ENCODE data around the gene HOXD4.

HOXD4 gene

GRCh38 chr2:176109192-176109901, 42.0 kb upstream of the HOXD4 start:
- no peak for TF ChIP-seq EZH2phosphoT487 (IDR thresholded peaks at IDR 0.05; ENCODE audit: low read depth)
- TF ChIP-seq CTCF (IDR thresholded peaks at IDR 0.05; ENCODE audit: low read depth, low read length) = no peak
- Histone ChIP-seq H3K4me1 (ENCODE audit: low read length) (peaks cover 26% of the 10 kb centered on the region), H3K9me3 (ENCODE audit: insufficient read depth, low read length) (no peaks in the 10 kb centered on the region), H2AFZ (ENCODE audit: low read depth, low read length) (no peak overlapping the region), H4K20me1 (ENCODE audit: insufficient read depth, low read length) (no peaks in the 10 kb centered on the region), H3K36me3 (replicated peaks; ENCODE audit: low read depth, low read length) (no peaks in the 10 kb centered on the region), H3K27me3 (ENCODE audit: low read depth, low read length) (no peaks in the 10 kb centered on the region), H3K79me2 (ENCODE audit: low read length) (no peaks in the 10 kb centered on the region), H3K9ac (ENCODE audit: low read length) (no peak overlapping the region), H3K4me2 (ENCODE audit: low read length) (no peak overlapping the region), H3K27ac (ENCODE audit: low read length) (no peak overlapping the region), H3K4me3 (ENCODE audit: low read length) (no peak overlapping the region)

GRCh38 chr2:176109946-176110345, 41.4 kb upstream of the HOXD4 start:
- no peak overlapping the region for H3K9ac ChIP-seq (ENCODE audit: low read length)
- no peak overlapping the region for H3K4me3 ChIP-seq (ENCODE audit: low read length)
- H3K4me1 ChIP-seq (ENCODE audit: low read length) = peaks cover 22% of the 10 kb centered on the region
- no peaks in the 10 kb centered on the region for H3K9me3 ChIP-seq (ENCODE audit: insufficient read depth, low read length)
- TF ChIP-seq CTCF (IDR thresholded peaks at IDR 0.05; ENCODE audit: low read depth, low read length) (no peak), EZH2phosphoT487 (IDR thresholded peaks at IDR 0.05; ENCODE audit: low read depth) (no peak)
- H3K27ac ChIP-seq (ENCODE audit: low read length) = no peak overlapping the region
- H4K20me1 ChIP-seq (ENCODE audit: insufficient read depth, low read length) = no peaks in the 10 kb centered on the region
- no peaks in the 10 kb centered on the region for H3K27me3 ChIP-seq (ENCODE audit: low read depth, low read length)
- no peak overlapping the region for H2AFZ ChIP-seq (ENCODE audit: low read depth, low read length)
- no peaks in the 10 kb centered on the region for H3K79me2 ChIP-seq (ENCODE audit: low read length)
- H3K4me2 ChIP-seq (ENCODE audit: low read length) = peak overlapping the region; percentile 59; the same call in 1 of the 2 replicates
- H3K36me3 ChIP-seq (replicated peaks; ENCODE audit: low read depth, low read length) = no peaks in the 10 kb centered on the region

- H3K4me1 ChIP-seq (ENCODE audit: low read length) = peaks cover 22% of the 10 kb centered on the region
- no peaks in the 10 kb centered on the region for H3K36me3 ChIP-seq (replicated peaks; ENCODE audit: low read depth, low read length)
- no peaks in the 10 kb centered on the region for H4K20me1 ChIP-seq (ENCODE audit: insufficient read depth, low read length)
- peak overlapping the region; percentile 61 for H3K4me3 ChIP-seq (ENCODE audit: low read length)
- no peak for TF ChIP-seq EZH2phosphoT487 (IDR thresholded peaks at IDR 0.05; ENCODE audit: low read depth)
- TF ChIP-seq CTCF (IDR thresholded peaks at IDR 0.05; ENCODE audit: low read depth, low read length) = no peak
- H3K27me3 ChIP-seq (ENCODE audit: low read depth, low read length) = no peaks in the 10 kb centered on the region
- H2AFZ ChIP-seq (ENCODE audit: low read depth, low read length) = 0 out of 2 replicates have a peak overlapping the region, but pooled peaks have one; percentile 21
- H3K27ac ChIP-seq (ENCODE audit: low read length) = no peak overlapping the region
- H3K9me3 ChIP-seq (ENCODE audit: insufficient read depth, low read length) = no peaks in the 10 kb centered on the region
- H3K9ac ChIP-seq (ENCODE audit: low read length) = no peak overlapping the region
- peak overlapping the region; percentile 59 for H3K4me2 ChIP-seq (ENCODE audit: low read length)
- no peaks in the 10 kb centered on the region for H3K79me2 ChIP-seq (ENCODE audit: low read length)
Observed at GRCh38 chr2:176110415-176111308, 40.7 kb upstream of the HOXD4 start.

- H3K4me1 ChIP-seq (ENCODE audit: low read length) = peaks cover 18% of the 10 kb centered on the region
- no peak overlapping the region for H3K27ac ChIP-seq (ENCODE audit: low read length)
- no peaks in the 10 kb centered on the region for H4K20me1 ChIP-seq (ENCODE audit: insufficient read depth, low read length)
- peak overlapping the region; percentile 34; the same call in 1 of the 2 replicates for H2AFZ ChIP-seq (ENCODE audit: low read depth, low read length)
- H3K36me3 ChIP-seq (replicated peaks; ENCODE audit: low read depth, low read length) = no peaks in the 10 kb centered on the region
- H3K9ac ChIP-seq (ENCODE audit: low read length) = no peak overlapping the region
- TF ChIP-seq CTCF (IDR thresholded peaks at IDR 0.05; ENCODE audit: low read depth, low read length) (peak; percentile 56), EZH2phosphoT487 (IDR thresholded peaks at IDR 0.05; ENCODE audit: low read depth) (no peak)
- H3K27me3 ChIP-seq (ENCODE audit: low read depth, low read length) = no peaks in the 10 kb centered on the region
- H3K79me2 ChIP-seq (ENCODE audit: low read length) = no peaks in the 10 kb centered on the region
- H3K4me2 ChIP-seq (ENCODE audit: low read length) = peak overlapping the region; percentile 59
- H3K9me3 ChIP-seq (ENCODE audit: insufficient read depth, low read length) = no peaks in the 10 kb centered on the region
- H3K4me3 ChIP-seq (ENCODE audit: low read length) = peak overlapping the region; percentile 61
Observed at GRCh38 chr2:176111309-176111663, 40.1 kb upstream of the HOXD4 start.

Measured in OCI-LY3 (cell line).